Endometrium (tissue), 2 donors: ENCODE results near the gene TBCA.
"Not testable (repeated sequence)": the region's sequence is repeated elsewhere in the genome, so short reads cannot be mapped to it uniquely, and the experiment has no call there.

Experiments used
- FAIRE-seq: peaks from 2 replicates; lab custom pipeline; 2012; peaks lifted over from hg19 to GRCh38; lab: Jason Lieb, UNC
- donor health status: control.
- donor health status: control.

TBCA gene

DNA sequence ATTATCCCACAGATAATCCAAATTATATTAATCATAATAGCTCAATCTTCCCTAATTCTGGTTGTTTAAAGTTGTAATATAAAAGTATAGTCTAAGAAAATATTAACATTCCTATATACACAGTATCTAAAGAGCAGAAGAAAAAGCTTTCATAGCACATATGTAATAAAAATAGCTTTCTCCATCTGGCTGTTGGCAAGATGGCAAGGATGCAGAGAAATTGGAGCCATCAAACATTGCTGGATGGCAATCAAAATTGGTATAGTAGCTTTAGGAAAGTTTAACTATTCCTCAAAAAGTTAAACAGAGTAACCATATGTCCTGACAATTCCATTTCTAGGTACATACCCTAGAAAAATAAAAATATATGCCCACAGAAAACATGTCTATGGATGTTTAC is 66.8 kb downstream of the TBCA start:
- FAIRE-seq, result no peak

GRCh38 chr5:77707791-77708190 is 68.3 kb downstream of the TBCA start:
- FAIRE-seq, result no peak

GRCh38 chr5:77699569-77699968 is 76.6 kb downstream of the TBCA start:
- not testable (repeated sequence) for FAIRE-seq

DNA sequence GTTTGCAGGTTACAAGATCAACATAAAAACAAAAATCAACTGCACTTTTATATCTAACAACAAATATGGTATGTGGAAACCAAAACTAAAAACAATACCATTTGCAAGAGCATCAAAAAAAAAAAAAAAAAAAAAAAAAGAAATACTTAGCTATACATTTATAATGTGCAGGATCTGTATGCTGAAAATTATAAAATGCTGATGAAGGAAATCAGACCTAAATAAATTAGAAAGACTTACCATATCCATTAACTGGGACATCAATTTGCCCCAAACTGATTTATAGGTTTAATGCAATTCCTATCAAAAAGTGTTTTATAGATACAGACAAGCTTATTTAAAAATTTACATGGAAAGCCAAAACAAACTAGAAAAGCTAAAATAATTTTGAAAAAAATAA is 77.2 kb downstream of the TBCA start:
- FAIRE-seq, result no peak

DNA sequence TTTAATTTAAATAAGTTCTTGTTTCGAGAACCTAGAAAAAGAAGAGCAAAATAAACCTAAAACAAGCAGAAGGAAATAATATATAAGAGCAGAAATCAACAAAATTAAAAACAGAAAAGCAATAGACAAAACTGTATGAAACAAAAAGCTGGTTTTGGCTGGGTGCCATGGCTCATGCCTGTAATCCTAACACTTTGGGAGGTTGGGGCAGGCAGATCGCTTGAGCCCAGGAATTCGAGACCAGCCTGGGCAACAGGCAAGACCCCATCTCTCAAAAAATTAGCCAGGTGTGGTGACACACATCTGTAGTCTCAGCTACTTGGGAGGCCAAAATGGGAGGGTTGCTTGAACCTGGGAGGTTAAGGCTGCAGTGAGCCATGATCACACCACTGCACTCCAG is 78.4 kb downstream of the TBCA start:
- no peak for FAIRE-seq

DNA sequence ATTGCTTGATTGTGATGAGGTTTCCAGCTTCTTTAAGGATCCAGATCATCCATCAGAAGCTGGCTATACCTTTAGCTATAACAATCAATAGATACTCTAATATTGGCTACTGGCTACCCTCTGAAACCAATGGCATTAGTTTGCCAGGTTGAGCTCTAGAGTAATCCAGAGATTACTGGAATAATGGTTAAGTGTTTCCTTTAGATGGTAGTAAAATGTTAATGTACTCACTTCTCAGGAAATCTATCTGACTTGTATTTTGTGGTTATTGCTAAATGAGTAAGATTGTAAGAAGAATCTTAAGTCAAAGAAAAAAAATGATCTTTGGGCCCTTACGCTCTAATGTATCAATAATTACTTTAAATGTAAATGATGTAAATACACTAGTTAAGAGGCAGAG is 80.0 kb downstream of the TBCA start:
- FAIRE-seq, result no peak

DNA sequence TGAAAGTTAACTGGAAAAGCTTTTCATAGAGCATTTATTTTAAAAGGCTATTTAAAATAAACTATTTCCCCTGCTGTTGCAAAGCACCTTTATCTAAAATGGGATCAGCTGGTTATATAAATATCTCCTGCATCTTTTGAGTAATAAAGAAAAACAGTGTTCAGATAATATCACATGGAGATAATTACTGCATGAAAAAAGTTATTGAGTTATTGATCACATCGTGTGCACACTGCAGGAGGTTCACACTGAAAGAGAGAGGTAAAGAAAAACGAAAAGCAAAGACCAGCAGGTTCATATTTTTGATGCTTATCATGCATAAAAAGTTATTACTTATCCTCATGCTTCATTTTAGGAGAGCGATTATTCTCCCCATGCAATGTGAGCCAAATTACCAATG is 82.2 kb downstream of the TBCA start:
- no peak for FAIRE-seq

DNA sequence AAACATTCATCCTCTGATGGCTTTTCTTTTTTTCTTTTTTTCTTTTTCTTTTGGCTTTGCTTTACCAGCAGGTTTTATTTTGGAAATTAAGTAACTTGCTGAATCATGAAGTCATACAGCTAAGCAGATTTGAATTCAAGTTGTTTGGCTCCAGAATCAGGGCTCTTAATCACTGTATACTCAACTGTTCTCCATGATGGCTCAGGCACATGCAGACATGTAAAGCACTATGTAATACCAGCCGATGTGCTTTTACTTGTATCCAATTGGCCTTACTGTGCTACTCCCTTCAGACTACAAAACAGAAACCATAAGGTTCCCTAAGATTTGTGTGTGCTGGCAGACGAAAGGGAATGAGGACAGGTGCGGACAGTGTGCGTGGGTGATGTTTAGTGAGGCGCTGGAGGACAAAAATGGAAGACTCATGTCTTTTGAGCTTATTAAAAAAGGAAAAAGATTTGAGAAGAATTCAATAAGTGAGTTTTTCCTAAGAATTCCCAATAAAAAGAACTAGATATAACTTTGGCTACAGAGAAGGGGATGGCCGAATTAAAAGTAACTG is 92.9 kb downstream of the TBCA start:
- no peak for FAIRE-seq

GRCh38 chr5:77670526-77670925 is 105.6 kb downstream of the TBCA start:
- no peak for FAIRE-seq

DNA sequence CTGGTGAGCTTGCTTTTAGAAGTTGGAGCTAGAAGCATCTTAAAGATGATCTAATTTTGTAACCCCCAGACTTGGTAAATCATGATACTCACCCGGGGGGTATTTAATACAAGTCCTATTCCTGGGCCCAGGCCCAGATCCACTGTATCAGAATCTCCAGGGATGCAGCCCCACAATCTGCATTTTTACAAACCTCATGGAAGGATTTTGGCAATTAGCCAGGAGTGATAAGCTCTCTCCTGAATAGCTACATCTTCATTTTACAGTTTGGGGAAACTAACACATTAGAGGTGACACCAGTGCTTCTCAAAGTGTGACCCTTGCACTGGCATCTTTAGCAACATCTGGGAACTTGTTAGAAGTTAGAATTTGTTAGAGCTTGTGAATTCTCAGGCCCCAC is 106.5 kb downstream of the TBCA start:
- FAIRE-seq, result no peak

DNA sequence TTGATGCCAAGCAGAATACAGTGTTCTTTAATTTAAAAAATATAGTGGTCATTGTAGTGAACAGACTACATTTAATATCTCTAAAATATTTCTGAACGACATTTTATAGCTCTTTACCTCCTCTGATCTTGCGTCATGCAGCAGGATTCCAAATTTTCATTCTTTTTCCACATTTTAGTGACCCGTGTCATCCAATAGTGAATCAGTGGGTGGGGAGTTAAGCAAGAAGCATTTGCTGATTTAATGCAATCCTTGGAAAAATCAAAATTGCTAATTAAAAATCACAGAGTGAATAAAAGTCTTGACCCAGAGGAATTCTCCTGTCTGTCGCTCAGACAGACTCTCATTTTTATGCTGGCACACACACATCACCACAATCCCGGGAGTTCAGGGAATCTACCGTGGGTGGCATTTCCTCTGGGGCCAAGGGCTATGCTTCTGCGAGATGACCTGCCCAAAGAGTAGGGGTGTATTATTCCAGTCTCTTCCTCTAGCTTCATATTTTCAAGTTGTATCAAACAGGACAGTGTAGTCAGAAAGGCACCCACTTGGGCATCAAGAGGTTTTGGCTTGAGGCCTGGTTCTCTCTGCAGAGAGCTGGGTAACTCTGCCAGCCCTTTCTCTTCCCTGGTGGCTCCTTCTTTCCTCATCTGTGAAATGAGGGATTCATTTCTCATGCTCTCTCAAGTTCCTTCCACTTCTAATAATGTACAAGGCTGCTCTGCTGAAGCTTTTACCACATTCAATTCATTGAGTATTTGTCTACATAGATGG is 112.9 kb downstream of the TBCA start:
- FAIRE-seq, result no peak

- FAIRE-seq, result no peak
Measured at GRCh38 chr5:77662635-77663034, 113.5 kb downstream of the TBCA start.

- no peak for FAIRE-seq
Measured at GRCh38 chr5:77658662-77659061, 117.5 kb downstream of the TBCA start.

- no peak for FAIRE-seq
Measured at GRCh38 chr5:77651343-77651742, 124.8 kb downstream of the TBCA start.

DNA sequence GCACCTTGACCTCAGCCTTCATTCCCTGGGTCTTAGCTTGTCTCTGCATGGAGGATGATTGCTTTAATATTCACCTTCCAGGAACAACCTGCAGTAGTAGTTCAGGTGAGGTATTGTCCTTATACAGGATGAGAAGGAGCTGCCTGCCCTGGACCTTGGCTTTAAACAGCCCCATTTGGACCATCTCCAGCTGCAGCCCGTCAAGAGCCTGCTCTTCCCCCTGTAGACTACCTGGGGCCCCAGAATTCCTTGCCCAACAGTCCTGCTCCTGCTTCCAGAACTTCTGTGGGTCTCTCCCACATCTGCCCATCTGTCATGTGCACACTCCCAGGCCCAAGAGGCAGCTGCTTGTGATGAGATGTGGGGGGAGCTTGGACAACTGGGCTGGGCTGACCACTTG is 125.5 kb downstream of the TBCA start:
- no peak for FAIRE-seq

GRCh38 chr5:77649776-77650175 is 126.4 kb downstream of the TBCA start:
- FAIRE-seq, result no peak

GRCh38 chr5:77645995-77646639 is 130.0 kb downstream of the TBCA start:
- no peak for FAIRE-seq

- no peak for FAIRE-seq
Measured at GRCh38 chr5:77645158-77645994, 130.8 kb downstream of the TBCA start.

DNA sequence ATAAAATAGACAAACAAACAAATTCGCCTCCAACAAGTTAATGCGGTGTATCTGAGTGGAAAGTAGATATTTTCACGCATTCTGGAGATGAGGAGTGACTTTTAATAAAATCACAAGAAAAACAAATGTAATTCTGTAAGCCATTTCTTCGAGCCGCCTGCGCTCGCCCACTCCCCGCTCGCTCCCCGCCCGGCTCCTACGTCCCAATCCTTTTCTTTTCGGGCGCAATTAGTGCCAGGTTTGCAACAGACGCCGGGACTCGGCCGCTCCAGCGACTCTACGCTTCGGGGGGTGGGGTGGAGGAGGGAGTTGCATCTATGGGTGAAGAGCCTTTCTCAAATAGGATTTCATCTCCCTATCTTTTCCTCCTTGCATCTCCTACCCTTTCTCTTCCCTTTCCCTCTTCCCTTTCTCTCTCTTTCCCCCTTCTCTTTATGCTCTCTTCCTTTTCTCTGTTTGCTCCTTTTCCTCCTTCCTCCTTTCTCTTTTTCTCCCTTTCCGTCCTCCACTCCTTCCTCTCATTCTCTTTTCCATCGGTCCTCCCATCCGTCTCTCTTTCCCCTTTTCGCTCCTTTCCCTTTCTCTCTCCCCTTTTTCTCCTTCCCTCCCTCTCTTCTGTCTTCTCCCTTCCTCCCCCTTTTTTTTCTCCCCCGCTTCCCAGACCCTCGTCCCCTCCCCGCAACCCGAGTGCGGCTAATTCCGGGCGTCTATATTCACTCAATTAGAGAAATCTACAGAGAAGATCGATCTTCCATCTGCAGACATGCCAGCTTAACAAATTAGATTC is 131.6 kb downstream of the TBCA start:
- FAIRE-seq, result no peak

- FAIRE-seq, result no peak
Measured at GRCh38 chr5:77643654-77644370, 132.3 kb downstream of the TBCA start.
